Kasumi-1 (cell line): Measurements from ENCODE around the gene RRM1.
A peak's percentile ranks its signal among the peaks of the same experiment; 100 is the strongest.
"Not testable (repeated sequence)": the region's sequence is repeated elsewhere in the genome, so short reads cannot be mapped to it uniquely, and the experiment has no call there.

Experiments
- DNase-seq, 2 experiments: peaks; one replicate each; lab custom pipeline; 2025; lab: John Stamatoyannopoulos, UW

RRM1 gene

GRCh38 chr11:4083198-4083597 lies 11.4 kb upstream of the RRM1 start:
- DNase-seq, result no peak

- DNase-seq, result no peak
These were observed 10.0 kb upstream of the RRM1 start for GRCh38 chr11:4084406-4085125.

GRCh38 chr11:4085575-4085974 lies 9.0 kb upstream of the RRM1 start:
- peak in 1 of 2 experiments; percentile 10 for DNase-seq

GRCh38 chr11:4086575-4087353 lies 7.8 kb upstream of the RRM1 start:
- DNase-seq, result peak; percentile 14 to 23

- DNase-seq, result no peak
These were observed 7.0 kb upstream of the RRM1 start for GRCh38 chr11:4087551-4087950.

- DNase-seq, result no peak
These were observed 4.3 kb upstream of the RRM1 start for GRCh38 chr11:4090258-4090657.

- peak; percentile 69 to 83 for DNase-seq
These were observed 2.6 kb upstream of the RRM1 start for GRCh38 chr11:4092026-4092425.

GRCh38 chr11:4093519-4094347 lies 866 bp upstream of the RRM1 start:
- peak in 1 of 2 experiments; percentile 34 for DNase-seq

GRCh38 chr11:4095509-4096230 lies 1.1 kb downstream of the RRM1 start:
- DNase-seq, result peak; percentile 13 to 20

- DNase-seq, result no peak
These were observed 3.5 kb downstream of the RRM1 start for GRCh38 chr11:4098026-4098621.

- peak; percentile 56 to 74 for DNase-seq
These were observed 8.1 kb downstream of the RRM1 start for GRCh38 chr11:4102711-4103110.

GRCh38 chr11:4103269-4103668 lies 8.7 kb downstream of the RRM1 start:
- no peak for DNase-seq

- no peak for DNase-seq
These were observed 11.3 kb downstream of the RRM1 start for GRCh38 chr11:4105916-4106315.

- no peak for DNase-seq
These were observed 17.2 kb downstream of the RRM1 start for GRCh38 chr11:4111834-4112233.

- no peak for DNase-seq
These were observed 20.5 kb downstream of the RRM1 start for GRCh38 chr11:4115128-4115527.

GRCh38 chr11:4118107-4118506 lies 23.5 kb downstream of the RRM1 start:
- no peak for DNase-seq

GRCh38 chr11:4123218-4123617 lies 28.6 kb downstream of the RRM1 start:
- no peak for DNase-seq

GRCh38 chr11:4125141-4125540 lies 30.5 kb downstream of the RRM1 start:
- no peak for DNase-seq

GRCh38 chr11:4127357-4127756 lies 32.8 kb downstream of the RRM1 start:
- DNase-seq, result no peak

- not testable (repeated sequence) for DNase-seq
These were observed 35.6 kb downstream of the RRM1 start for GRCh38 chr11:4130219-4130618.

- no peak for DNase-seq
These were observed 40.2 kb downstream of the RRM1 start for GRCh38 chr11:4134806-4135205.
